ENCODE measurements around the gene PSMD2. TPM values are rescaled to one million over a fixed set of nuclear protein-coding genes. Genes with fewer than 3 reads are reported as not detected.

The PSMD2 gene
- total RNA-seq, 1 experiment from 2014 or later = 536 TPM

GRCh38 chr3:184306341-184306972 lies 7.4 kb downstream of the PSMD2 start:
- H3K36me3 ChIP-seq (ENCODE audit: control insufficient read depth, insufficient read depth, low read length) = peaks cover 48% of the 10 kb centered on the region
- no peaks in the 10 kb centered on the region for H3K9me3 ChIP-seq (ENCODE audit: control insufficient read depth, insufficient read depth, low read depth, low read length)
- H3K4me3 ChIP-seq (ENCODE audit: low read depth in 2 of 2, low read length in 2 of 2) = no peak overlapping the region
- intact Hi-C loops (cut with micrococcal nuclease; ENCODE audit: unreplicated experiment) = no loop called here
- no peak overlapping the region for H3K27ac ChIP-seq (ENCODE audit: low read length)
- ChIA-PET CTCF (no interaction called here), POLR2A (no interaction called here)
- TF ChIP-seq SIN3A (IDR thresholded peaks at IDR 0.05; ENCODE audit: borderline replicate concordance, insufficient read depth, low read depth, low read length) (no peak), CTCF (IDR thresholded peaks at IDR 0.05) (no peak), REST (IDR thresholded peaks at IDR 0.05; ENCODE audit: insufficient read depth in 1 of 2, low read depth in 2 of 2, low read length in 1 of 2) (no peak), TCF7L2 (IDR thresholded peaks at IDR 0.05; ENCODE audit: low read depth, low read length) (no peak), POLR2AphosphoS5 (IDR thresholded peaks at IDR 0.05; ENCODE audit: low read depth, low read length) (no peak)
- no TSS peak for BruUV-seq (replicated peaks)
- in situ Hi-C loops (cut with HindIII; ENCODE audit: low pct_unique_long_range_greater_than_20kb, low sequenced_read_pairs) = no loop called here
- H3K27me3 ChIP-seq (ENCODE audit: control insufficient read depth, insufficient read depth, low read length) = no peaks in the 10 kb centered on the region
- DNase-seq (ENCODE audit: low read depth, low spot score) (no peak), ATAC-seq (no peak)
- H3K4me1 ChIP-seq (ENCODE audit: control insufficient read depth, insufficient read depth, low read length) = no peaks in the 10 kb centered on the region

DNA sequence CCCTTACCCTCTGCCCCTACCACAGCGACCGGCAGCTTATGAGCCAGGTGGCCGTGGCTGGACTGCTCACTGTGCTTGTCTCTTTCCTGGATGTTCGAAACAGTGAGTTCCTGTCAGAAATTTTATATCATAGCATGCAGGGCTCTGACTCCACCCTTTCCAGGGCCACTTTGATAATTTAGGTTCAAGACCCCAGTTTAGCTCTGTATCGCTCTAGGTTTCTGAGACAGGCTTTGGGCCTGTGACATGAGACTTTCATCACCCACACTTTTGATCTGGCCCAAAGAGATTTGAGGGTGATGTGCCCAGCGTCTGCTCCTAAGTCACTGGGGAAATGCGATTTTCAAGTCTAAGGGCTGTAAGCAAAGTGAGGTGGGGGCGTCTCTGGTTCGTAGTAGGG lies 8.9 kb downstream of the PSMD2 start:
- H3K9me3 ChIP-seq (ENCODE audit: control insufficient read depth, insufficient read depth, low read depth, low read length) = no peaks in the 10 kb centered on the region
- no peak overlapping the region for H3K27ac ChIP-seq (ENCODE audit: low read length)
- intact Hi-C loops (cut with micrococcal nuclease; ENCODE audit: unreplicated experiment) = no loop called here
- no peak overlapping the region for H3K4me3 ChIP-seq (ENCODE audit: low read depth in 2 of 2, low read length in 2 of 2)
- H3K36me3 ChIP-seq (ENCODE audit: control insufficient read depth, insufficient read depth, low read length) = peaks cover 36% of the 10 kb centered on the region
- CTCF ChIA-PET = no interaction called here
- no peaks in the 10 kb centered on the region for H3K27me3 ChIP-seq (ENCODE audit: control insufficient read depth, insufficient read depth, low read length)
- no TSS peak for BruUV-seq (replicated peaks)
- TF ChIP-seq TCF7L2 (IDR thresholded peaks at IDR 0.05; ENCODE audit: low read depth, low read length) (no peak), REST (IDR thresholded peaks at IDR 0.05; ENCODE audit: insufficient read depth in 1 of 2, low read depth in 2 of 2, low read length in 1 of 2) (no peak), POLR2AphosphoS5 (IDR thresholded peaks at IDR 0.05; ENCODE audit: low read depth, low read length) (no peak), SIN3A (IDR thresholded peaks at IDR 0.05; ENCODE audit: borderline replicate concordance, insufficient read depth, low read depth, low read length) (no peak), CTCF (IDR thresholded peaks at IDR 0.05) (no peak)
- DNase-seq (ENCODE audit: low read depth, low spot score) (no peak), ATAC-seq (no peak)
- POLR2A ChIA-PET = no interaction called here
- H3K4me1 ChIP-seq (ENCODE audit: control insufficient read depth, insufficient read depth, low read length) = no peaks in the 10 kb centered on the region
- in situ Hi-C loops (cut with HindIII; ENCODE audit: low pct_unique_long_range_greater_than_20kb, low sequenced_read_pairs) = no loop called here

All from Panc1 (cell line).